SK-N-SH treated with all-trans-retinoic acid at 6 μM for 48 hours (cell line): ENCODE data around the gene THSD7A.

Experiments
- ATAC-seq: fragments of 200-7000 bp; cut with Tn5 transposase; 3 replicates; pipeline ENCODE4 v1.9.1; 2020; ENCODE audit warnings: mild to moderate bottlenecking, moderate library complexity
- ARNTL ChIP-seq: fragments of 450-650 bp; formaldehyde crosslinking; IDR thresholded peaks from 2 replicates; pipeline ENCODE4 v1.5.0; 2020; ENCODE audit warnings: low read depth, mild to moderate bottlenecking, moderate library complexity, borderline replicate concordance
- BACH2 ChIP-seq: fragments of 250-450 bp; sonication (Bioruptor Pico); IDR thresholded peaks from 2 replicates; pipeline ENCODE4 v1.9.0; 2021; ENCODE audit warnings: mild to moderate bottlenecking, borderline replicate concordance
- CSDC2 ChIP-seq: fragments of 250-450 bp; sonication (Bioruptor Pico); IDR thresholded peaks from 2 replicates; pipeline ENCODE4 v1.5.0; 2020; ENCODE audit warnings: mild to moderate bottlenecking, moderate library complexity
- ESRRG ChIP-seq: fragments of 250-450 bp; sonication (Bioruptor Pico); IDR thresholded peaks from 2 replicates; pipeline ENCODE4 v1.6.1; 2021; ENCODE audit warnings: mild to moderate bottlenecking
- GLIS3 ChIP-seq: fragments of 250-450 bp; sonication (Bioruptor Pico); IDR thresholded peaks from 2 replicates; pipeline ENCODE4 v1.5.0; 2020; ENCODE audit warnings: mild to moderate bottlenecking, moderate library complexity
- ISL1 ChIP-seq: fragments of 250-450 bp; sonication (Bioruptor Pico); IDR thresholded peaks from 2 replicates; pipeline ENCODE4 v2.1.2; 2022; ENCODE audit warnings: mild to moderate bottlenecking, moderate library complexity
- PPARA ChIP-seq: fragments of 250-450 bp; sonication (Bioruptor Pico); IDR thresholded peaks from 2 replicates; pipeline ENCODE4 v1.5.0; 2020; ENCODE audit warnings: mild to moderate bottlenecking, borderline replicate concordance
- RARB ChIP-seq: fragments of 250-450 bp; sonication (Bioruptor Pico); IDR thresholded peaks from 2 replicates; pipeline ENCODE4 v1.8.0; 2021; ENCODE audit warnings: mild to moderate bottlenecking, moderate library complexity
- TCF4 ChIP-seq: fragments of 250-450 bp; sonication (Bioruptor Pico); IDR thresholded peaks from 2 replicates; pipeline ENCODE4 v1.8.0; 2021; ENCODE audit warnings: mild to moderate bottlenecking, moderate library complexity, borderline replicate concordance
- TOX ChIP-seq: fragments of 250-450 bp; sonication (Bioruptor Pico); IDR thresholded peaks from 2 replicates; pipeline ENCODE4 v1.8.0; 2021; ENCODE audit warnings: mild to moderate bottlenecking, moderate library complexity, borderline replicate concordance
- ZC3H10 ChIP-seq: fragments of 250-450 bp; sonication (Bioruptor Pico); IDR thresholded peaks from 2 replicates; pipeline ENCODE4 v1.5.1; 2021; ENCODE audit warnings: mild to moderate bottlenecking, moderate library complexity
- ZNF565 ChIP-seq: fragments of 450-650 bp; formaldehyde crosslinking; conservative IDR thresholded peaks from 2 replicates; pipeline ENCODE4 v1.5.0; 2020; ENCODE audit warnings: low read depth, mild to moderate bottlenecking, moderate library complexity
- ZNF70 ChIP-seq: fragments of 450-650 bp; formaldehyde crosslinking; IDR thresholded peaks from 2 replicates; pipeline ENCODE4 v1.5.0; 2020; ENCODE audit warnings: mild to moderate bottlenecking, moderate library complexity
- ZNF8 ChIP-seq: fragments of 450-650 bp; formaldehyde crosslinking; IDR thresholded peaks from 2 replicates; pipeline ENCODE4 v1.5.0; 2020; ENCODE audit warnings: mild to moderate bottlenecking, moderate library complexity
- TF ChIP-seq, protein P1 (sequence below): fragments of 250-450 bp; sonication (Bioruptor Pico); IDR thresholded peaks from 2 replicates; pipeline ENCODE4 v1.8.0; 2020; ENCODE audit warnings: mild to moderate bottlenecking, moderate library complexity, borderline replicate concordance
- TF ChIP-seq, protein P2 (sequence below): fragments of 250-450 bp; sonication (Bioruptor Pico); IDR thresholded peaks from 2 replicates; pipeline ENCODE4 v1.5.0; 2020; ENCODE audit warnings: mild to moderate bottlenecking, moderate library complexity
- TF ChIP-seq, protein P3 (sequence below): fragments of 250-450 bp; sonication (Bioruptor Pico); IDR thresholded peaks from 2 replicates; pipeline ENCODE4 v1.5.1; 2020; ENCODE audit warnings: low read depth, mild to moderate bottlenecking, moderate library complexity
- TF ChIP-seq, protein P4 (sequence below): fragments of 250-450 bp; sonication (Bioruptor Pico); IDR thresholded peaks from 2 replicates; pipeline ENCODE4 v1.5.1; 2021; ENCODE audit warnings: mild to moderate bottlenecking, moderate library complexity

Gene THSD7A

DNA sequence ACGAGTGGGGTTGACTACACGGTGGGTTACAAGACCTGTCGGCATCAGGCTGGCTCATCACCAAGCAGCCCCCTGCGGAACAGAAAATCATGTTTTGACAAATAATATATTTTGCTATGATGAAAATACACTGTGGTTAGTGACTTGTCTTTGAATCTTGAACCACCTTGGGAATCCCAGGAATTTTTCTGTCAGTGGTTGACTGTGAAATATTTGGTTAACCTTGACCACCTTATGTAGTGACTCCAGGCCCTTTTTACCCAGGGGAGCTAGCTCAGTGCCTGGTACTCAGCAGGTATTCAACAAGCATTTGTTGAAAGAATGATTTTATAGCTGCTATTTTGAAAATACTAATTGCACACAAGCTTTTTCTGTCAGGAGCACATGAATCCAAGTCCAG is 452.4 kb downstream of the THSD7A start (continued):
- TF ChIP-seq TCF4 (CRISPR knock-in tag) (no peak), TOX (CRISPR knock-in tag) (no peak), GLIS3 (CRISPR knock-in tag) (no peak), CSDC2 (no peak)
- TF ChIP-seq, protein P1, sequence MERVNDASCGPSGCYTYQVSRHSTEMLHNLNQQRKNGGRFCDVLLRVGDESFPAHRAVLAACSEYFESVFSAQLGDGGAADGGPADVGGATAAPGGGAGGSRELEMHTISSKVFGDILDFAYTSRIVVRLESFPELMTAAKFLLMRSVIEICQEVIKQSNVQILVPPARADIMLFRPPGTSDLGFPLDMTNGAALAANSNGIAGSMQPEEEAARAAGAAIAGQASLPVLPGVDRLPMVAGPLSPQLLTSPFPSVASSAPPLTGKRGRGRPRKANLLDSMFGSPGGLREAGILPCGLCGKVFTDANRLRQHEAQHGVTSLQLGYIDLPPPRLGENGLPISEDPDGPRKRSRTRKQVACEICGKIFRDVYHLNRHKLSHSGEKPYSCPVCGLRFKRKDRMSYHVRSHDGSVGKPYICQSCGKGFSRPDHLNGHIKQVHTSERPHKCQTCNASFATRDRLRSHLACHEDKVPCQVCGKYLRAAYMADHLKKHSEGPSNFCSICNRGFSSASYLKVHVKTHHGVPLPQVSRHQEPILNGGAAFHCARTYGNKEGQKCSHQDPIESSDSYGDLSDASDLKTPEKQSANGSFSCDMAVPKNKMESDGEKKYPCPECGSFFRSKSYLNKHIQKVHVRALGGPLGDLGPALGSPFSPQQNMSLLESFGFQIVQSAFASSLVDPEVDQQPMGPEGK: no peak

DNA sequence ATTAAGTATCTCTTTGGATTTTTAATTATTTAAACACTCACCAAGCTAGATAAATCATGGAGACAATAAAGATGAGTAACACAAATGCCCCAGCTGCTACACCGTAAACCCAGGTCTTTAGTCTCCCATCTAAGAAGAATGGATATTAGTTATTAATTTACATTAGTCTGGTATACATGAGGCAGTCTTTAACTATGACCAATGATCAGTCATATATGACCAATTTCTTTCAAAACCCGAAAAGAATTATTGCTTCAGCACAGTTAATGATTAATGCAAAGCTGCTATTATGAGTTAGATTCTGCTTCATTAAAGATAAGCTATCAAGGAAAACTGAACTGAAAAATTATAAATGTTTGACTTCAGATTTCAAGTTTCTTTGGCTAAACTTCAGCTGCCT is 455.5 kb downstream of the THSD7A start:
- TF ChIP-seq ZC3H10: no peak
- TF ChIP-seq, protein P2, sequence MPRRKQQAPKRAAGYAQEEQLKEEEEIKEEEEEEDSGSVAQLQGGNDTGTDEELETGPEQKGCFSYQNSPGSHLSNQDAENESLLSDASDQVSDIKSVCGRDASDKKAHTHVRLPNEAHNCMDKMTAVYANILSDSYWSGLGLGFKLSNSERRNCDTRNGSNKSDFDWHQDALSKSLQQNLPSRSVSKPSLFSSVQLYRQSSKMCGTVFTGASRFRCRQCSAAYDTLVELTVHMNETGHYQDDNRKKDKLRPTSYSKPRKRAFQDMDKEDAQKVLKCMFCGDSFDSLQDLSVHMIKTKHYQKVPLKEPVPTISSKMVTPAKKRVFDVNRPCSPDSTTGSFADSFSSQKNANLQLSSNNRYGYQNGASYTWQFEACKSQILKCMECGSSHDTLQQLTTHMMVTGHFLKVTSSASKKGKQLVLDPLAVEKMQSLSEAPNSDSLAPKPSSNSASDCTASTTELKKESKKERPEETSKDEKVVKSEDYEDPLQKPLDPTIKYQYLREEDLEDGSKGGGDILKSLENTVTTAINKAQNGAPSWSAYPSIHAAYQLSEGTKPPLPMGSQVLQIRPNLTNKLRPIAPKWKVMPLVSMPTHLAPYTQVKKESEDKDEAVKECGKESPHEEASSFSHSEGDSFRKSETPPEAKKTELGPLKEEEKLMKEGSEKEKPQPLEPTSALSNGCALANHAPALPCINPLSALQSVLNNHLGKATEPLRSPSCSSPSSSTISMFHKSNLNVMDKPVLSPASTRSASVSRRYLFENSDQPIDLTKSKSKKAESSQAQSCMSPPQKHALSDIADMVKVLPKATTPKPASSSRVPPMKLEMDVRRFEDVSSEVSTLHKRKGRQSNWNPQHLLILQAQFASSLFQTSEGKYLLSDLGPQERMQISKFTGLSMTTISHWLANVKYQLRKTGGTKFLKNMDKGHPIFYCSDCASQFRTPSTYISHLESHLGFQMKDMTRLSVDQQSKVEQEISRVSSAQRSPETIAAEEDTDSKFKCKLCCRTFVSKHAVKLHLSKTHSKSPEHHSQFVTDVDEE: no peak
- TF ChIP-seq BACH2 (CRISPR knock-in tag): no peak
- TF ChIP-seq ESRRG (CRISPR knock-in tag): no peak
- TF ChIP-seq TOX (CRISPR knock-in tag): no peak
- no peak for TF ChIP-seq ZNF8 (CRISPR knock-in tag)
- TF ChIP-seq, protein P3, sequence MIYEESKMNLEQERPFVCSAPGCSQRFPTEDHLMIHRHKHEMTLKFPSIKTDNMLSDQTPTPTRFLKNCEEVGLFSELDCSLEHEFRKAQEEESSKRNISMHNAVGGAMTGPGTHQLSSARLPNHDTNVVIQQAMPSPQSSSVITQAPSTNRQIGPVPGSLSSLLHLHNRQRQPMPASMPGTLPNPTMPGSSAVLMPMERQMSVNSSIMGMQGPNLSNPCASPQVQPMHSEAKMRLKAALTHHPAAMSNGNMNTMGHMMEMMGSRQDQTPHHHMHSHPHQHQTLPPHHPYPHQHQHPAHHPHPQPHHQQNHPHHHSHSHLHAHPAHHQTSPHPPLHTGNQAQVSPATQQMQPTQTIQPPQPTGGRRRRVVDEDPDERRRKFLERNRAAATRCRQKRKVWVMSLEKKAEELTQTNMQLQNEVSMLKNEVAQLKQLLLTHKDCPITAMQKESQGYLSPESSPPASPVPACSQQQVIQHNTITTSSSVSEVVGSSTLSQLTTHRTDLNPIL (CRISPR knock-in tag): no peak
- no peak for TF ChIP-seq ZNF565 (CRISPR knock-in tag)
- TF ChIP-seq, protein P4, sequence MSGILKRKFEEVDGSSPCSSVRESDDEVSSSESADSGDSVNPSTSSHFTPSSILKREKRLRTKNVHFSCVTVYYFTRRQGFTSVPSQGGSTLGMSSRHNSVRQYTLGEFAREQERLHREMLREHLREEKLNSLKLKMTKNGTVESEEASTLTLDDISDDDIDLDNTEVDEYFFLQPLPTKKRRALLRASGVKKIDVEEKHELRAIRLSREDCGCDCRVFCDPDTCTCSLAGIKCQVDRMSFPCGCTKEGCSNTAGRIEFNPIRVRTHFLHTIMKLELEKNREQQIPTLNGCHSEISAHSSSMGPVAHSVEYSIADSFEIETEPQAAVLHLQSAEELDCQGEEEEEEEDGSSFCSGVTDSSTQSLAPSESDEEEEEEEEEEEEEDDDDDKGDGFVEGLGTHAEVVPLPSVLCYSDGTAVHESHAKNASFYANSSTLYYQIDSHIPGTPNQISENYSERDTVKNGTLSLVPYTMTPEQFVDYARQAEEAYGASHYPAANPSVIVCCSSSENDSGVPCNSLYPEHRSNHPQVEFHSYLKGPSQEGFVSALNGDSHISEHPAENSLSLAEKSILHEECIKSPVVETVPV (CRISPR knock-in tag): no peak
- no peak for TF ChIP-seq TCF4 (CRISPR knock-in tag)
- TF ChIP-seq GLIS3 (CRISPR knock-in tag): no peak
- ATAC-seq: no peak

DNA sequence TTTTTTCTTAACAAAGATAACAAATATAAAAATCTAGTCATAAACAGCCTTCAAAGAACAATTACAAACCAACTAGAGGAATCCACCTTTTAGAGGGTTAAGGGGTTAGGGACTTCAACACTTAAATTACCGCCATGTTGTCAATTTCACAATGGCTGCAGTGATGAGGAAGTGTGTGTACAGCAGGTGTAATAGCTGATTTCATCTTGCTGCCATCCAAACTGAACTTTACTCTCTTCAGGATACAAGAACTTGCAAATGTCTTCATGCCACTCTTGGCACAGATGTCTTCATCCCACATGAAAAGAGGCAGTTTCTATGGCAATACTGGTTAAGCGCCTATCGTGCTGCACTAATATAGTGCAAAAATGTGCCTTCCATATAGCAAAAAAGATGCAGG is 457.4 kb downstream of the THSD7A start:
- no peak for ATAC-seq
- TF ChIP-seq RARB (CRISPR knock-in tag) (no peak), ZNF565 (CRISPR knock-in tag) (no peak), TCF4 (CRISPR knock-in tag) (no peak), ISL1 (CRISPR knock-in tag) (no peak), ESRRG (CRISPR knock-in tag) (no peak), ARNTL (no peak), ZC3H10 (no peak), ZNF70 (CRISPR knock-in tag) (no peak), CSDC2 (no peak), PPARA (CRISPR knock-in tag) (no peak), GLIS3 (CRISPR knock-in tag) (no peak)
- TF ChIP-seq, protein P1: no peak
- TF ChIP-seq, protein P4 (CRISPR knock-in tag): no peak
- TF ChIP-seq, protein P2: no peak
- TF ChIP-seq, all 23 proteins: peak for 0
